Upper lobe of left lung (tissue), 6 donors: ENCODE measurements around the gene SLC22A17. TPM values are rescaled to one million over a fixed set of nuclear protein-coding genes. Genes with fewer than 3 reads are reported as not detected.

ENCODE experiments used
- ATAC-seq, 2 donors: fragments of 200-7000 bp; cut with Tn5 transposase; one replicate each; pipeline ENCODE4 v1.9.1; 2022; ENCODE audit warnings: mild to moderate bottlenecking in 2 of 2, moderate library complexity in 2 of 2; ENCODE audit not compliant: low FRiP score in 2 of 2
- DNase-seq, 2 donors: peaks; one replicate each; pipeline ENCODE4 v3.0.0-alpha.2; 2019 to 2020
- H3K27ac ChIP-seq, 4 donors: fragments of 200-600 bp; sonication (generic); one replicate each; pipeline ENCODE4 v1.5.1; 2016 to 2019
- H3K27me3 ChIP-seq, 4 donors: fragments of 200-600 bp; sonication (generic); one replicate each; pipeline ENCODE4 v1.5.1; 2017 to 2019
- H3K36me3 ChIP-seq, 4 donors: fragments of 200-600 bp; sonication (generic); one replicate each; pipeline ENCODE4 v1.5.1; 2016 to 2019
- H3K4me1 ChIP-seq, 4 donors: fragments of 200-600 bp; sonication (generic); one replicate each; pipeline ENCODE4 v1.5.1; 2018 to 2019
- H3K4me3 ChIP-seq, 4 donors: fragments of 200-600 bp; sonication (generic); one replicate each; pipeline ENCODE4 v1.5.1; 2017 to 2019; ENCODE audit warnings: mild to moderate bottlenecking in 2 of 4, moderate library complexity in 1 of 4
- H3K9me3 ChIP-seq, 4 donors: fragments of 200-600 bp; sonication (generic); one replicate each; pipeline ENCODE4 v1.5.1; 2018 to 2019
- EP300 ChIP-seq, 4 donors: sonication (generic); formaldehyde crosslinking; IDR thresholded peaks; one replicate each; pipeline ENCODE4 v1.5.1; 2017; ENCODE audit warnings: antibody characterized with exemption in 4 of 4, control low read depth in 2 of 4
- POLR2A ChIP-seq, 4 donors: fragments of 450-650 bp; IDR thresholded peaks; one replicate each; pipeline ENCODE4 v1.5.1; 2016 to 2017; ENCODE audit warnings: antibody characterized with exemption in 4 of 4, mild to moderate bottlenecking in 2 of 4
- POLR2AphosphoS5 ChIP-seq, 2 donors: sonication (generic); formaldehyde crosslinking; IDR thresholded peaks; one replicate each; pipeline ENCODE4 v1.5.1; 2017; ENCODE audit warnings: antibody characterized with exemption in 2 of 2
- WGBS, 2 donors: methylation state at CpG; one replicate each; pipeline ENCODE4 v1.1.5; 2017 to 2018; 5-methylcytosine and 5-hydroxymethylcytosine counted together
- total RNA-seq, 6 donors: library from RNA; depleted of rRNA in 4 of 6; stranded (reverse); fragments of >200 nt in 4 of 6; gene quantifications; one replicate each; pipeline versions ENCODE4 v1.1.0 to v1.2.1, GENCODE V29; 2016 to 2021
- TF ChIP-seq, protein P1 (sequence below), 6 experiments: fragments of 450-650 bp in 4 of 6; fragments of 200-600 bp in 2 of 6; sonication (generic) in 2 of 6; IDR thresholded peaks; one replicate each; pipeline ENCODE4 v1.5.1; 2016 to 2019; ENCODE audit warnings: antibody characterized with exemption in 6 of 6
- donor health status: DM: no; HTN: no; CAD: no; lungs with moderate emphysema.
- donor health status: DM: no; HTN: yes; CAD: no; lungs with severe emphysema.

SLC22A17 gene
- total RNA-seq, 6 donors from 2014 or later, result 5.8 to 16.8 (median 12.4) TPM

GRCh38 chr14:23301969-23302289, 50.8 kb downstream of the SLC22A17 start:
- TF ChIP-seq EP300 (IDR thresholded peaks at IDR 0.05) (no peak), POLR2AphosphoS5 (IDR thresholded peaks at IDR 0.05) (peak in 1 of 2 donors; percentile 72), POLR2A (IDR thresholded peaks at IDR 0.05) (peak; percentile 72 to 93 (median 83))
- TF ChIP-seq, protein P1, sequence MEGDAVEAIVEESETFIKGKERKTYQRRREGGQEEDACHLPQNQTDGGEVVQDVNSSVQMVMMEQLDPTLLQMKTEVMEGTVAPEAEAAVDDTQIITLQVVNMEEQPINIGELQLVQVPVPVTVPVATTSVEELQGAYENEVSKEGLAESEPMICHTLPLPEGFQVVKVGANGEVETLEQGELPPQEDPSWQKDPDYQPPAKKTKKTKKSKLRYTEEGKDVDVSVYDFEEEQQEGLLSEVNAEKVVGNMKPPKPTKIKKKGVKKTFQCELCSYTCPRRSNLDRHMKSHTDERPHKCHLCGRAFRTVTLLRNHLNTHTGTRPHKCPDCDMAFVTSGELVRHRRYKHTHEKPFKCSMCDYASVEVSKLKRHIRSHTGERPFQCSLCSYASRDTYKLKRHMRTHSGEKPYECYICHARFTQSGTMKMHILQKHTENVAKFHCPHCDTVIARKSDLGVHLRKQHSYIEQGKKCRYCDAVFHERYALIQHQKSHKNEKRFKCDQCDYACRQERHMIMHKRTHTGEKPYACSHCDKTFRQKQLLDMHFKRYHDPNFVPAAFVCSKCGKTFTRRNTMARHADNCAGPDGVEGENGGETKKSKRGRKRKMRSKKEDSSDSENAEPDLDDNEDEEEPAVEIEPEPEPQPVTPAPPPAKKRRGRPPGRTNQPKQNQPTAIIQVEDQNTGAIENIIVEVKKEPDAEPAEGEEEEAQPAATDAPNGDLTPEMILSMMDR (IDR thresholded peaks at IDR 0.05), result no peak
- H3K9me3 ChIP-seq, result no peaks in the 10 kb centered on the region
- H3K4me1 ChIP-seq, result peaks cover 23 to 36% (median 31%) of the 10 kb centered on the region in 4 donors
- ATAC-seq (peak in 1 of 2 donors; percentile 9), DNase-seq (peak in 1 of 2 donors; percentile 93)
- H3K27ac ChIP-seq, result peak overlapping the region; percentile 91 to 99 (median 98)
- peaks cover 0 to 9% (median 3%) of the 10 kb centered on the region in 4 donors for H3K36me3 ChIP-seq
- H3K4me3 ChIP-seq, result peak overlapping the region; percentile 53 to 94 (median 80)
- no peaks in the 10 kb centered on the region for H3K27me3 ChIP-seq
- 0% methylated on average over 1 to 4 of the region's 25 CpGs for WGBS, 2 donors

DNA sequence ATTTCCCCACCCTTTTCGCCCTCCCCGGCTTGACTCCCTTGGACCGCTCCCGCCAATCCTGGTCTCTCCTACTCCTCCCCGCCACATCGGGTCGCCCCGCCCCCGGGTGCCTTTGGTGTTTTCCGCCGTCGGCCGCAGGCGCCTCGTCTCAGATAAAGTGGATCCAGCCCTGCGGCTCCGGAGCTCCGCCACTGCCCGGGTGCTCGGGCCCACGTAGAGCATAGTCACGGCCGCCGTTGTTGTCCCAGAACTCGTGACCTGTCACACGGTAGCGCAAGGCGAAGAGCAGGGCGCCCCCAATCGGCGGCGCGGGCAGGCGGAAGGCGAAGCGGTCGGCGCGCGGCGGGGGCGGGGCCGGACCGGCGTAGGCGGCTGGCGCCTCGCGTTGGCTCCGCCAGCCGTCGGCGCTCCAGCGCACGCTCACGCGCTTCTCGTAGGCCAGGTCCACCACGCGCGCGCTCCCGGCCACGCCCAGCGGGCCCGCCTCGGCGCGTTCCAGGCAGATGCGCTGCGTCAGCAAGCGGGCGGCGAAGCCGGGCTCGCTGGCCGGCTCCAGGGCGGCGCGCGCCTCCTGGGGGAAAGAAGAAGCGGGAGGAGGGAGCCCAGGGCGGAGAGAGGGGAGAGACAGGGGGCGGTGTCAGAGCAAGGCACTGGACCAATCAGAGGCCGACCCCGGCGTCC, 51.3 kb downstream of the SLC22A17 start:
- peak; percentile 98 to 100 for DNase-seq
- Histone ChIP-seq H3K4me1 (peaks cover 23 to 36% (median 31%) of the 10 kb centered on the region in 4 donors), H3K9me3 (no peaks in the 10 kb centered on the region), H3K27ac (peak overlapping the region; percentile 91 to 99 (median 98)), H3K36me3 (peaks cover 0 to 9% (median 4%) of the 10 kb centered on the region in 4 donors), H3K27me3 (no peaks in the 10 kb centered on the region), H3K4me3 (peak overlapping the region; percentile 53 to 94 (median 80))
- peak; percentile 80 to 89 for TF ChIP-seq POLR2AphosphoS5 (IDR thresholded peaks at IDR 0.05)
- TF ChIP-seq POLR2A (IDR thresholded peaks at IDR 0.05), result peak in 3 of 4 donors; percentile 4 to 81 (median 44)
- TF ChIP-seq, protein P1 (IDR thresholded peaks at IDR 0.05), result peak; percentile 48 to 98 (median 96)
- TF ChIP-seq EP300 (IDR thresholded peaks at IDR 0.05), result peak in 2 of 4 donors; percentile 21 to 71
- ATAC-seq, result peak; percentile 94 to 96
- 0 to 2% methylated on average over 19 to 36 of the region's 87 CpGs for WGBS, 2 donors

DNA sequence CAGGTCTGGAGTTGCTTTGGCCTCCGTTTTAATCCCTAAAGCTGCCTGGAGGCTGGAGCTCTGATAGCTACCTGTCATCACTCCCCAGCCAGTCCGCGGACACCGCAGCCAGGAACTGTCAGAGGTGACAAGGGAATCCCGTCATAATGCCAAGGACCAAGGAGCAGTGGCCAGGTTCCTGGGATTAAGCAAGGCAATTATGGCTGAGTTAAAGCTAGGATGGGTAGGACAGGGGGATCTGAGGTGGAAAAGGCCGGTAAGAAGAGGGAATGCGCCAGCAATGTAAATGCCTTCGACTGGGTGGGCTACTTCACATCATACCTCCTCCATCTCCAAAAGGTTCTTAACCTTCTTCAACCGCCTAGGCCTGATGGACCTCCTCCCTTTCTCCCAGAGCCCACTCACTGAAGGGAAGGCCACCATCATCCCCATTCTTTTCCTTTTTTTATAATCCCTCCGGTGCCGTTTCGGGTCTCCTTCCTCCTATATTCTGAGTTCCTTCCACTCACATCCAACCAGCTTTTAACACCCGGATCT, 51.9 kb downstream of the SLC22A17 start:
- Histone ChIP-seq H3K9me3 (no peaks in the 10 kb centered on the region), H3K36me3 (peaks cover 0 to 9% (median 4%) of the 10 kb centered on the region in 4 donors), H3K27me3 (no peaks in the 10 kb centered on the region), H3K4me1 (peaks cover 17 to 29% (median 24%) of the 10 kb centered on the region in 4 donors), H3K4me3 (peak overlapping the region; percentile 32 to 94 (median 70)), H3K27ac (peak overlapping the region; percentile 91 to 99 (median 96))
- no peak for TF ChIP-seq POLR2AphosphoS5 (IDR thresholded peaks at IDR 0.05)
- TF ChIP-seq EP300 (IDR thresholded peaks at IDR 0.05), result no peak
- TF ChIP-seq POLR2A (IDR thresholded peaks at IDR 0.05), result no peak
- TF ChIP-seq, protein P1 (IDR thresholded peaks at IDR 0.05), result no peak
- ATAC-seq, result no peak
- DNase-seq, result peak in 1 of 2 donors; percentile 41
- WGBS, 2 donors, result 1 to 5% methylated on average over 13 of the region's 13 CpGs

DNA sequence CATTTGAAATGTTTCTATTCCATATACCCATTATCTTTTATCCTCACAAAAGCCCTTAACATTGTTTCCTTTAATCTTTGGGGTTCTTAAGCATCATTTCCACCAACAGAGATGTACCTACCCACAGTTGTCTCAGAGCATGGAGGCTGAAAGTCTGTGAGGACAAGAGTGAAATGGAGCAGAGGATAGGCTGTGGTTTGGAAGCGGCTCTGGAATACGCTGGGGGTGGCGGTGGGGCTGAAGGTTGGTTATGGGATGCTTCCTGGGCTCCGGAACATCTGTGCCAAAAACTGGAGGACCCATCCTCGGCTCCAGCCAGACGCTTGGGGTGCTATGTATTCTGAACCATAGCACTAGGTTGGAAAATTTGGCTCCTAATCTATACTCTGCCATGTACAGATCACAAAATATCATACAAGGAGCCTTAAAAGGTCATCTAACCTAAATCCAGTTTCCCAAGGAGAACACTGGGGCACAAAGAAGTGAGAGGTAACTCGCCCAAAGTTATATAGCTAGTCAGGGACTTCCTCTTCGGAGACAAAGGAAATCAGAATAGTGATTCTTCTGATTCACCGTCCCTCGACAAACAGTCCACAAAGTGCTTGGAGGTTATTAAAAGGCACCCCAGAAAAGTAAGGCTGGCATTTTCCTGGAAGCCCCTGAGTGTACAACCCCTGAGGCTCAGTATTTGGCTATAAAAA, 52.6 kb downstream of the SLC22A17 start:
- peaks cover 14 to 27% (median 23%) of the 10 kb centered on the region in 4 donors for H3K4me1 ChIP-seq
- H3K36me3 ChIP-seq, result peaks cover 0 to 9% (median 4%) of the 10 kb centered on the region in 4 donors
- H3K9me3 ChIP-seq, result no peaks in the 10 kb centered on the region
- 65% methylated on average over 10 of the region's 10 CpGs for WGBS, 2 donors
- TF ChIP-seq POLR2AphosphoS5 (IDR thresholded peaks at IDR 0.05) (no peak), POLR2A (IDR thresholded peaks at IDR 0.05) (no peak), EP300 (IDR thresholded peaks at IDR 0.05) (no peak)
- TF ChIP-seq, protein P1 (IDR thresholded peaks at IDR 0.05), result no peak
- peak overlapping the region; percentile 32 to 94 (median 70) for H3K4me3 ChIP-seq
- DNase-seq, result no peak
- H3K27me3 ChIP-seq, result no peaks in the 10 kb centered on the region
- H3K27ac ChIP-seq, result peak overlapping the region; percentile 91 to 99 (median 96)
- ATAC-seq, result no peak
